ENCODE measurements around the gene HSPG2.

DNA sequence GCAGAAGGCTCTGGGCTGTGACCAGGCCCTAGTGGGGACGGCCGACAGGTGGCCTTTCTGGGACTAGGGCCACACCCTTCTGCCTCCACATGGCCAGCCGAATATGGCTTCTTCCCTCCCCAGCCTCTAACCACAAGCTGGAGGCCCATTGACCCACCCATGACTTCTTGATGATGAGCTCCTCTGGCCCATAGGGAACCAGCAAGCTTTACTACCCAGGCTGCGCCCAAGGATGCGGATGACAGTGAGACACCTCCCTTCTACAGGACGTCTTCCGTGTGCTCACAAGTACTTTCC, 84.0 kb downstream of the HSPG2 start:
- TF ChIP-seq POLR2A (IDR thresholded peaks at IDR 0.05): no peak
- TF ChIP-seq, protein P1, sequence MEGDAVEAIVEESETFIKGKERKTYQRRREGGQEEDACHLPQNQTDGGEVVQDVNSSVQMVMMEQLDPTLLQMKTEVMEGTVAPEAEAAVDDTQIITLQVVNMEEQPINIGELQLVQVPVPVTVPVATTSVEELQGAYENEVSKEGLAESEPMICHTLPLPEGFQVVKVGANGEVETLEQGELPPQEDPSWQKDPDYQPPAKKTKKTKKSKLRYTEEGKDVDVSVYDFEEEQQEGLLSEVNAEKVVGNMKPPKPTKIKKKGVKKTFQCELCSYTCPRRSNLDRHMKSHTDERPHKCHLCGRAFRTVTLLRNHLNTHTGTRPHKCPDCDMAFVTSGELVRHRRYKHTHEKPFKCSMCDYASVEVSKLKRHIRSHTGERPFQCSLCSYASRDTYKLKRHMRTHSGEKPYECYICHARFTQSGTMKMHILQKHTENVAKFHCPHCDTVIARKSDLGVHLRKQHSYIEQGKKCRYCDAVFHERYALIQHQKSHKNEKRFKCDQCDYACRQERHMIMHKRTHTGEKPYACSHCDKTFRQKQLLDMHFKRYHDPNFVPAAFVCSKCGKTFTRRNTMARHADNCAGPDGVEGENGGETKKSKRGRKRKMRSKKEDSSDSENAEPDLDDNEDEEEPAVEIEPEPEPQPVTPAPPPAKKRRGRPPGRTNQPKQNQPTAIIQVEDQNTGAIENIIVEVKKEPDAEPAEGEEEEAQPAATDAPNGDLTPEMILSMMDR (IDR thresholded peaks at IDR 0.05): no peak

Measured in thyroid gland (tissue), 4 donors.